HAP-1 (cell line): ENCODE data around the gene PNPLA2.

Experiments
- DNase-seq, 2 experiments: peaks; one replicate each; pipeline ENCODE4 v3.0.0-alpha.2; 2016 to 2020; ENCODE audit warnings: low spot score in 2 of 2
- H3K27me3 ChIP-seq: fragments of 250-450 bp; sonication (Bioruptor Pico); 2 replicates; pipeline ENCODE4 v1.5.1; 2020; ENCODE audit warnings: low read depth, mild to moderate bottlenecking, moderate library complexity
- H3K36me3 ChIP-seq: fragments of 250-450 bp; sonication (Bioruptor Pico); replicated peaks from 2 replicates; pipeline ENCODE4 v1.5.1; 2020; ENCODE audit warnings: mild to moderate bottlenecking
- H3K4me1 ChIP-seq: fragments of 250-450 bp; sonication (Bioruptor Pico); 2 replicates; pipeline ENCODE4 v1.5.1; 2020; ENCODE audit warnings: mild to moderate bottlenecking
- H3K4me3 ChIP-seq: fragments of 250-450 bp; sonication (Bioruptor Pico); 2 replicates; pipeline ENCODE4 v1.5.1; 2020; ENCODE audit warnings: mild to moderate bottlenecking, moderate library complexity
- H3K9me3 ChIP-seq: fragments of 250-450 bp; sonication (Bioruptor Pico); 2 replicates; pipeline ENCODE4 v1.5.1; 2020; ENCODE audit warnings: mild to moderate bottlenecking, moderate library complexity
- in situ Hi-C: fragments of 300-500 bp; cut with MboI; formaldehyde crosslinking; loops from 3 replicates; pipeline ENCODE4 v1.14.3; 2020; ENCODE audit warnings: low sequenced_read_pairs, inconsistent platforms, mixed read lengths

PNPLA2 gene

DNA sequence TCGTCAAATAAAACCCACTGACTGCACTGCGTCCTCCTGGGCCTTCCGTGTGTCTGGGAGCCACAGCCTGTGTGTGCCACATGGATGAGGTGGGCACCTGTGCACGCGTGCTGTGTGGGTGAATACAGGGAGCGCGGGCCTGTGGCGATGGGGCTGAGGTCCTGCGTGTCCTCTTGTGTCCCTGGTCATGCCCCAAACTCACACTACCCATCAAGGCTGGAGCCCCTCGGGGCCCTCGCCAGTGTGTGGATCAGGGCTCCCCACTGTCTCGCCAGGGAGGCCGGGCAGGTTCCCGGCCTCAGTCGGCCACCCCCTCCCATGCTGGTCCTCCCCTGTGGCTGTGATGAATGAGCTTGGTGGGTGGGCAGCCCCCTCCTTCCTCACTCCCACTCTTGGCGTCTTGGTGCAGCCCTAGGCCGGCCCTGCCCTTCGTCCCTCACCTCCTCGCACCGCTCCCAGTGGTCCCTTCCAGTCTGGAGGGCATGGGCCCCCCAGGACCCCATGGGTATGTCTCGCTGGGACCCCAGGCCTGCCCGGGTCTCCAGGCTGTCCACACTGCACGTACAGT lies 13.3 kb downstream of the PNPLA2 start:
- H3K4me1 ChIP-seq = peaks cover 44% of the 10 kb centered on the region
- in situ Hi-C loops = no loop called here
- no peaks in the 10 kb centered on the region for H3K27me3 ChIP-seq
- DNase-seq = no peak
- no peaks in the 10 kb centered on the region for H3K9me3 ChIP-seq
- H3K4me3 ChIP-seq = peak overlapping the region; percentile 47
- H3K36me3 ChIP-seq = peaks cover 18% of the 10 kb centered on the region

DNA sequence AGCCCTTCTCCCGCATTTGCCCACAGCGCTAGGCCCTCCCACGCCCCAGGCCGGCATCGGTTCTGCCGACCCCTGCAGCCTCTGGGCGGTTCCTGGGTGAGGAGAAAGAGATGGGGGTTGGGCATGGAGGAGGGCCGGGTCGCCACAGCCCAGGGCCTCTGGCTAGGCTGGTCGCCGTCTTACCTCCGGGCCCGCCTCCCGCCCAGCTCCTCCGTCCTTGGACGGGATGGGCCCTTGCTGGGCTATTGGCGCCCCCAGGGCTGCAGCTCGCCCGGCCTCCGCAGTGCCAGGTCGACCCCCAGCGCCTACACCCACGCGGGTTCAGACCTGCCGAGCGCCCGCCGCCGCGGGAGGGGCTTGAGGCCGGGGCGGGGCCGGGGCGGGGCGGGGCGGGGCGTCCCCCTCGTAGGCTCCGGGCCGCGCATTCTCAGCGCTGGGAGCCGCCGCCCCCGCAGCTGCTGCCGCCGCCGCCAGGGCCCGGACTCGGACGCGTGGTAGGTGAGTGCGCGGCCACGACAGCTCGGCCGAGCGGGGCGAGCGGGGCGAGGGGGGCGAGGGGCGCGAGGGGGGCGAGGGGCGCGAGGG lies 13.9 kb downstream of the PNPLA2 start, which contains the start of gene CD151:
TSS of gene CD151 (plus strand) at position 424 of the 585 bp plus-strand sequence. CDS start 3,118 bp downstream, outside the sequence.
- peaks cover 40% of the 10 kb centered on the region for H3K4me1 ChIP-seq
- in situ Hi-C loops = no loop called here

DNA sequence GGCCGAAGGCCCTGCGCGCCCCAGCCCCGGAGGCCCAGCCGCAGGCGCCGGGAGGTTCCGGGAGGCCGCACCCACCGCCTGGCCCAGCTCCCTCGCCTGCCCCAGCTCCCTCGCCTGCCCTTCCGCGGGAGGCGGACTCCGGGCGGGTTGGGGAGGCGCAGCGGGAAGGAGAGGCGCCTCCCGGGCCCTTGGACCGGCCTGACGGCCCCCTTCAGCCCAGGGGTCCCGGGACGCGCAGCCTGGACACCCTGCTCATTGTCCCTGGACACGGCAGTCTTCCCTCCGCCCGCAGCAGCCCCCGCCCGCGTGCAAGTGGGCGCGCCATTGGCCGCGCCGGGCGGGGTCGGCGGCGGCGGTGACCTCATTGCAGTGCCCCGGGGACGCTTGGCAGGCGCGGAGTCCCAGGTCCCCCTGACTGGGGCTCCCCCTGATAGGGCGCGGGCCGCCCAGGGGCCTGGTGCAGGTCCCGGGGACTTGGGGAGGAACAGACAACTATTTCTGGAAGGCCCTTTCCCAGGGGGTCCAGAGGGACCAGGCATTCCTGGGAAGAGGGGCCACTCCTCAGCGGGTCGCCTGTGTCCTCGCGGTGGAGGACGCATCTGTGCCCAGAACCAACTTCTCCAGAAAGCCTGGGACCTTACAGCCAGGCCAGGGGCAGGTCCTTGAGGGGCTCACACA lies 14.5 kb downstream of the PNPLA2 start:
- H3K4me1 ChIP-seq = peaks cover 35% of the 10 kb centered on the region
- peak in 1 of 2 experiments; percentile 67 for DNase-seq
- in situ Hi-C loops = no loop called here

More for the DNA sequence above, 13.9 kb downstream of the PNPLA2 start, which contains the start of gene CD151:
- H3K4me3 ChIP-seq = peak within 1 kb of the TSS; percentile 66
- H3K36me3 ChIP-seq = peaks cover 24% of the 10 kb centered on the region
- H3K9me3 ChIP-seq = no peaks in the 10 kb centered on the region
- DNase-seq = peak; percentile 77 to 83
- no peaks in the 10 kb centered on the region for H3K27me3 ChIP-seq

DNA sequence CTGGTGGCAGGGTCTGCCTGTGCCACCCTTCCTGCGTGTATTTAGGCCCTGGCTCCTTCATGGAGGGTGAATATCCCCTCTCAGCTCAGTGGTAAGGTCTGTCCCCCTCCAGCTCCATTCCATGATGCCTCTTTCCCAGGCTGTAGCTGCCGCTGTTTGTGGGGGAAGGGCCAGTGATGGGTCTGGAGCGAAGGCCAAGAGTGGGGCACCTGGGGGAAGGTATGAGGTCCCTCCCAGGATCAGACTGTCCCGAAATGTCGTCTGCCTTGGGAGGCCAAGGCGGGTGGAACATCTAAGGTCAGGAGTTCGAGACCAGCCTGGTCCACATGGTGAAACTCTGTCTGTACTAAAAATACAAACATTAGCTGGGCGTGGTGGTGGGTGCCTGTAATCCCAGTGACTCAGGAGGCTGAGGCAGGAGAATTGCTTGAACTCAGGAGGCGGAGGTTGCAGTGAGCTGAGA lies 15.2 kb downstream of the PNPLA2 start:
- peak overlapping the region; percentile 66 for H3K4me3 ChIP-seq
- in situ Hi-C loops = no loop called here
- no peaks in the 10 kb centered on the region for H3K27me3 ChIP-seq
- peaks cover 35% of the 10 kb centered on the region for H3K4me1 ChIP-seq
- no peaks in the 10 kb centered on the region for H3K9me3 ChIP-seq
- peaks cover 34% of the 10 kb centered on the region for H3K36me3 ChIP-seq
- DNase-seq = no peak

More for the DNA sequence above, 14.5 kb downstream of the PNPLA2 start:
- Histone ChIP-seq H3K9me3 (no peaks in the 10 kb centered on the region), H3K27me3 (no peaks in the 10 kb centered on the region), H3K36me3 (peaks cover 29% of the 10 kb centered on the region), H3K4me3 (peak overlapping the region; percentile 66)

DNA sequence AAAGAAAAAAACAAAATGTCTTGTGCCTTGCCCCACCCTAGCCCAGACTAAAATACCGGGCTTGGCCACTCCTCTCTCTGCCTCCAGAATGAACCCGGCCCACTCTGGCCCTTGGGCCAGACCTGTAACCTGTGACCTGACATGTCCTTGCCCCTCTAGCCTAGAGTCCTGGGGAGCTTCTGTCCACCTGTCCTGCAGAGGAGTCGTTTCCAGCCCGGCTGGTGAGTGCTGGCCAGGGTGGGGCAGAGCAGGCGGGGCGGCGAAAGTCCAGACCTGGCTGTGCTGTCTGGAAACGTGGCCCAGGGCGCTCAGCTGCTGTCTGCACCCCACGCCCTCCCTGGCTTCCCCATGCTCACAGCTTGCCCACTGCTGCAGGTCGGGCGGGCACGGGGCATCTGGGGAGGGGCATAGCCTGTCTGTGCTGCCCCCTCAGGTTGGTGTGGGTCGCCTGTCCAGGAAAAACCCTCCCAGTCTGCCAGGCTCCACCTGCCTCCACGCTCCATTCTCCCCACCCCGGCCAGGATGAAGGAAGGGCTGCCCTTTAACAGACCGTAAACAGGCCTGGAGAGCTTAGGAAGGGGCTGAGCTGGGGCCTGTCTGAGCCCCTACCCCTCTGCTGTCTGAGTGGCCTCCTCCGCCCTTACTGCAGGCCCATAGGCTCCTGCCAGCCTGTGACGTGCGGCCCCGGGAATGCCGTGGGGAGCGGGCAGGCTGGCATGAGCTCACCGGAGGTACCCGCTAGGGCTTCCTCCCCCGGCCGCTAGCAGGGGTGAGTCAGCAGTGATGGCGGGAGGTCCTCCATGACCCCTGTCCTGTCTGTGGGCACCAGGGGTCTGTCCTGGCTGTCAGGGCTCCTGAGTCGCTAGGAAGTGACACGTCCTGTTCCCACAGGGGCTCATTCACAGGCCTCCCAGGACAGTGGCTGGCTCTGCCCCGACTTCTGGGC lies 15.9 kb downstream of the PNPLA2 start:
- DNase-seq = no peak
- in situ Hi-C loops = no loop called here
- Histone ChIP-seq H3K27me3 (no peaks in the 10 kb centered on the region), H3K4me3 (peak overlapping the region; percentile 66), H3K9me3 (no peaks in the 10 kb centered on the region), H3K36me3 (peaks cover 42% of the 10 kb centered on the region), H3K4me1 (peaks cover 35% of the 10 kb centered on the region)

DNA sequence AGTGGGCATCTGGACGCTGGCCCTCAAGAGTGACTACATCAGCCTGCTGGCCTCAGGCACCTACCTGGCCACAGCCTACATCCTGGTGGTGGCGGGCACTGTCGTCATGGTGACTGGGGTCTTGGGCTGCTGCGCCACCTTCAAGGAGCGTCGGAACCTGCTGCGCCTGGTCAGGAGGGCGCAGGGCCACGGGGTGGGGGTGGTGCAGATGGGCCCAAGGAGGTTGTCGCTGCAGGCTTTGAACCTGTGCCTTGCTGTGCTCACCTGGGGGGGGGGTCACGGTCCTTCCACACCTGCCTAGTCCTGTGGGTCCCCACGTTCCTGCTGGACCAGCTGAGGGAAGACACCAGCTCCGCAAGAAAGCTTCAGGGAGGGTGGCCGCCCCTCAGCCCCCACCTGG lies 17.6 kb downstream of the PNPLA2 start:
- DNase-seq = no peak
- Histone ChIP-seq H3K9me3 (no peaks in the 10 kb centered on the region), H3K36me3 (peaks cover 58% of the 10 kb centered on the region), H3K27me3 (no peaks in the 10 kb centered on the region), H3K4me1 (peaks cover 29% of the 10 kb centered on the region), H3K4me3 (no peak overlapping the region)
- in situ Hi-C loops = no loop called here

DNA sequence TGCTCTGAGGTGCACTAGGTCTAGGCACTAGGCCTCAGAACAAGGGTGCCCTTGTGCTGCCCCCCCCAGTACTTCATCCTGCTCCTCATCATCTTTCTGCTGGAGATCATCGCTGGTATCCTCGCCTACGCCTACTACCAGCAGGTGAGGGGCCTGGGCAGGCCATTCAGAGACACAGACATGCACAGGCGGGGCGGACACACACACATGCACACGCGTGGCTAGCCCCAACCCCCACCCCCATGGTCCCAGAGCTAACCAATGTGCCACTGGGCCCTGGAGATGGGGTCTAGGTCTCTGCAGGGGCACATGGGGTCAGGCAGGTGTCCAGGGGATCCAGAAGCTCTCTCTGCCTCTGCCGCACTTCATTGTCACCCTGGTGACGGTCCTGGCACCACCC lies 18.0 kb downstream of the PNPLA2 start:
- peaks cover 61% of the 10 kb centered on the region for H3K36me3 ChIP-seq
- in situ Hi-C loops = no loop called here
- H3K4me3 ChIP-seq = no peak overlapping the region
- no peaks in the 10 kb centered on the region for H3K9me3 ChIP-seq
- no peak for DNase-seq
- peaks cover 27% of the 10 kb centered on the region for H3K4me1 ChIP-seq
- H3K27me3 ChIP-seq = no peaks in the 10 kb centered on the region

DNA sequence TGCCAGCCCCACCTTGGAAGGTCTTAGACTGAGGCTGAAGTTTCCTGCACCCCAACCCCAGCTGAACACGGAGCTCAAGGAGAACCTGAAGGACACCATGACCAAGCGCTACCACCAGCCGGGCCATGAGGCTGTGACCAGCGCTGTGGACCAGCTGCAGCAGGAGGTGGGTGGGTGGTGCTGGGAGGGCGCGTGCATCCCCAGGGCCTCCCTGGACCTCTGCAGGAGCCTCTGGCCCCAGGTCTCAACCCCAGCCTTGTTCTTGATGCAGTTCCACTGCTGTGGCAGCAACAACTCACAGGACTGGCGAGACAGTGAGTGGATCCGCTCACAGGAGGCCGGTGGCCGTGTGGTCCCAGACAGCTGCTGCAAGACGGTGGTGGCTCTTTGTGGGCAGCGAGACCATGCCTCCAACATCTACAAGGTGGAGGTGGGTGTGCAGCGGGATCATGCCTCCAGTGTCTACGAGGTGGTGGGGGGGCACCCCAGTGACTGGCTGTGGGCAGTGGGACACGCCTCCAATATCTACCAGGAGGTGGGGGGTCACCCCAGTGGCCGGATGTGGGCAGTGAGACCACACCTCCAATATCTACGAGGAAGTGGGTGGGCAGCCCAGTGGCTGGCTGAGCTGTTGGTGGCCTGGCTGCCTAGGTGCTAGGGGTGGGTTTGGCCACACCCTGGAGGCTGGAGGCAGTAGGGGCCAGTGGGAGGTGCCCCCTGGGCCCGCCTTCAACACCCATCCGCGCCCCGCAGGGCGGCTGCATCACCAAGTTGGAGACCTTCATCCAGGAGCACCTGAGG lies 18.7 kb downstream of the PNPLA2 start:
- no peak for DNase-seq
- peaks cover 21% of the 10 kb centered on the region for H3K4me1 ChIP-seq

DNA sequence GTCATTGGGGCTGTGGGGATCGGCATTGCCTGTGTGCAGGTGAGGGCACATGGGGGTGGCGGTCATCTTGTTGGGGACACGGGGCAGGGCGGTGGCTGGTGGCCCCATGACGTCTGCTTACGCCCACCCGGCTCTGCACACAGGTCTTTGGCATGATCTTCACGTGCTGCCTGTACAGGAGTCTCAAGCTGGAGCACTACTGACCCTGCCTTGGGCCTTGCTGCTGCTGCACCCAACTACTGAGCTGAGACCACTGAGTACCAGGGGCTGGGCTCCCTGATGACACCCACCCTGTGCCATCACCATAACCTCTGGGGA lies 19.2 kb downstream of the PNPLA2 start:
- Histone ChIP-seq H3K4me3 (no peak overlapping the region), H3K36me3 (peaks cover 66% of the 10 kb centered on the region), H3K27me3 (no peaks in the 10 kb centered on the region), H3K4me1 (peaks cover 21% of the 10 kb centered on the region), H3K9me3 (no peaks in the 10 kb centered on the region)
- DNase-seq = no peak
- in situ Hi-C loops = no loop called here

More for the DNA sequence above, 18.7 kb downstream of the PNPLA2 start:
- in situ Hi-C loops = no loop called here
- Histone ChIP-seq H3K36me3 (peaks cover 66% of the 10 kb centered on the region), H3K9me3 (no peaks in the 10 kb centered on the region), H3K4me3 (no peak overlapping the region), H3K27me3 (no peaks in the 10 kb centered on the region)

DNA sequence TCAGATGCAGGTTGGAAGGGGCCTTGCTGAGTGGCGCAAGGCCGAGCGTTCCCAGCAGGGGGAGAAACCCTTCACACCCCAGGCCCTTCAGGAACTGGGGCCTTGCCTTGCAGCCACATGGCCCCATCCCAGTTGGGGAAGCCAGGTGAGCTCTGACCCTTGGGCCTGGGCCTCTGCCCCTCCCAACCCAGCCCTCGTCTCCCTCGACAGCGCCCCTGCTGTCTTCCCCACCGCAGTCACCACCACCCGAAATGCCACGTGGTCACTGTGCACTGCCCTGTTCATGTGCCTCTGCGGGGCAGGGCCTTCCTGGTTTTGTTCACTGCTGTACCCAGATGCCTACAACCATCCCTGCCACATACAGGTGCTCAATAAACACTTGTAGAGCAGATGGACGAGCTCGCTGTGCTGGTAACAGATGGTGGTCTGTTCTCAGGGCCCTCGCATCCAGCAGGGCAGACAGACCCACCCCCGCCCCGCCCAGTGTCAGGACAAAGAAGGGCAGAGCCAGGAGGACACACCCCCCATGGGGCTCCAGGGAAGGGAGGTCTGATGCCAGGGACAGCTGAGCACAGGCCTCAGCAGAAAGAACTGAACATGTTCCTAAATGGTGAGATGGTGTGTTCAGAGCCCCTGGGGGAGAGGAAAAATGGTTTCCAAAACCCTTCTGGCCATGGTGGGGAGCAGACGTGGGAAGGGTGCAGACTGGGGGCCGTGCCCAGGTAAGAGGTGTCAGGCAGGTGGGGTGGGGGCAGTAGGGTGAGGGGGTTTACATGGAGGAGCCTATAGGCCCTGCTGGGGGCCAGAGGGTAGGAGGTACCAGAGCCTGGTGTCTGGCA lies 19.9 kb downstream of the PNPLA2 start:
- in situ Hi-C loops = no loop called here
- Histone ChIP-seq H3K36me3 (peaks cover 66% of the 10 kb centered on the region), H3K4me3 (no peak overlapping the region), H3K9me3 (no peaks in the 10 kb centered on the region), H3K4me1 (peaks cover 20% of the 10 kb centered on the region), H3K27me3 (no peaks in the 10 kb centered on the region)
- DNase-seq = peak in 1 of 2 experiments; percentile 62

DNA sequence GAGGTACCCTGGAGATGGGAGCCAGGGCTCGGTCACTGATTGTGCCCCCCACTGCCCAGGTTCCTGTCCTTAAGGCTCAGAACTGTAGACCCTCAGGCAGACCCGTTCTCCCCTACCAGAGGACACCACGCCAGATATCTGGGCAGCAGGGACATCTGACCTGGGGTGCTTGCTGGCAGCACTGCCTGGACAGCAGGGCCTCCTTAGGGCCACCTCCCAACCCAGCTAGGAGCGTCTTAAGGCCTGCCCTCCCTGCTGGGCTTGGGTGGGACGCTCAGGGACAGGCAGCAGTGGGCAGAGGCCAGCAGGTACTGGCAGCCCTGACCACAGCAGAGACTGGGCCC lies 20.5 kb downstream of the PNPLA2 start:
- no peaks in the 10 kb centered on the region for H3K27me3 ChIP-seq
- H3K36me3 ChIP-seq = peaks cover 66% of the 10 kb centered on the region
- H3K9me3 ChIP-seq = no peaks in the 10 kb centered on the region
- DNase-seq = no peak
- peaks cover 17% of the 10 kb centered on the region for H3K4me1 ChIP-seq
- no peak overlapping the region for H3K4me3 ChIP-seq
- in situ Hi-C loops = no loop called here

DNA sequence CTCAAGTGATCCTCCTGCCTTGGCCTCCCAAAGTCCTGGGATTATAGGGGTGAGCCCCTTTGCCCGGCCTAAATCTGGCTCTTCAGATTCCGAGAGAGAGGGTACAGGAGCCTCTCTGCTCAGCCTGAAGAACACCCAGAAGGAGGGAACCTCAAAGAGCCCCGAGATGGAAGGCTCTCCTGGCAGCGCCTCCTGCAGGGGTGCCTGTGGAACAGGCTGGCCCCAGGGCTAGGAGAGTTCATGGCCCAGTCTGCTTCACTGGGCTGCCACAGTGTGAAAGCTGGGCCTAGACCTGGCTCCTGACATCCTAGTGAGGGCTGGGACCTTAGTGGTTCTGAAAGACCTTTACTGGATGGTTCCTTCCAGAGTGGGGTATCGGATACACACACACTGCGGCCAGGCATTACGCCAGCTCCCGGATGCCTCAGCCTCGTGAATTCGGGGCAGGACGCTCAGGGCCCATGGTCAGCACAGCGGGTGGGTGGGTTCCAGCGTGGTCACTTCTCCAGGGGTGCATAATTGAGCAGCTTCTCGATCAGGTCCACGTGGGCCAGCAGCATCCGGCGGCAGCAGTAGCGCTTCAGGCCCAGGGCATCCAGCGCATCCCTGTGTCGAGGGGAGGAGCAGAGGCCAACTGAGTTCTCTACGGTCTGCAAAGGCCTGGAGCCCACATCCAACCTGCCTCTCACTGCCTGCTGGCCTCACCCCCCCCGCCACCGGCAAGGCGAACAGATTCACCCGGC lies 21.3 kb downstream of the PNPLA2 start:
- Histone ChIP-seq H3K36me3 (peaks cover 63% of the 10 kb centered on the region), H3K4me3 (peak overlapping the region; percentile 89; the same call in 1 of the 2 replicates), H3K4me1 (peaks cover 13% of the 10 kb centered on the region), H3K9me3 (no peaks in the 10 kb centered on the region), H3K27me3 (no peaks in the 10 kb centered on the region)
- in situ Hi-C loops = no loop called here
- DNase-seq = no peak
